IMR-90 (cell line): ENCODE data around the gene CDC25B. TPM values are rescaled to one million over a fixed set of nuclear protein-coding genes. Genes with fewer than 3 reads are reported as not detected.
A peak's percentile ranks its signal among the peaks of the same experiment; 100 is the strongest.

Experiments used
- ATAC-seq: fragments of 200-7000 bp; cut with Tn5 transposase; 2 replicates; pipeline ENCODE4 v1.9.1; 2020; ENCODE audit warnings: low read depth, mild to moderate bottlenecking, moderate library complexity
- BruUV-seq: library from RNA; stranded (reverse); fragments of 400-500 nt; replicated peaks from 2 replicates; lab custom pipeline; 2021; lab: Mats Ljungman, UMichigan
- CTCF ChIA-PET: fragments of 300-600 bp; formaldehyde crosslinking; extraction: SDS; loops from one replicate; lab custom pipeline; 2021; ENCODE audit warnings: antibody characterized with exemption; lab: Yijun Ruan, JAX
- POLR2A ChIA-PET: fragments of 300-600 bp; sonication (Branson Sonifier 250); formaldehyde crosslinking; loops from one replicate; lab custom pipeline; 2022; ENCODE audit warnings: antibody characterized with exemption; ENCODE audit not compliant: unreplicated experiment; lab: Charles Lee
- DNase-seq: peaks from one replicate; pipeline ENCODE4 v3.0.0; 2013
- H2AFZ ChIP-seq: replicated peaks from 2 replicates; pipeline ENCODE3; 2013; ENCODE audit warnings: low read length, mild to moderate bottlenecking; ENCODE audit not compliant: poor library complexity
- H2AK5ac ChIP-seq: 2 replicates; pipeline ENCODE4 v1.6.1; 2013; ENCODE audit warnings: low read depth, low read length, inconsistent platforms
- H2AK9ac ChIP-seq: replicated peaks from 2 replicates; pipeline ENCODE3; 2013; ENCODE audit warnings: mild to moderate bottlenecking, low read depth, low read length, moderate library complexity; ENCODE audit not compliant: poor library complexity
- H2BK120ac ChIP-seq: 2 replicates; pipeline ENCODE4 v1.6.1; 2013; ENCODE audit warnings: low read depth, low read length, inconsistent platforms
- H2BK15ac ChIP-seq: 3 replicates; pipeline ENCODE4 v1.6.1; 2013; ENCODE audit warnings: low read depth, low read length, inconsistent platforms
- H2BK20ac ChIP-seq: 2 replicates; pipeline ENCODE4 v1.6.1; 2013; ENCODE audit warnings: low read depth, mild to moderate bottlenecking, inconsistent platforms, low read length, moderate library complexity
- H2BK5ac ChIP-seq: 2 replicates; pipeline ENCODE4 v1.6.1; 2013; ENCODE audit warnings: mild to moderate bottlenecking, low read depth, low read length, inconsistent platforms; ENCODE audit not compliant: poor library complexity, severe bottlenecking
- H3K14ac ChIP-seq: replicated peaks from 2 replicates; pipeline ENCODE4 v1.6.1; 2013; ENCODE audit warnings: low read depth, low read length, inconsistent platforms
- H3K18ac ChIP-seq: 2 replicates; pipeline ENCODE4 v1.6.1; 2013; ENCODE audit warnings: low read depth, low read length, control low read depth
- H3K23ac ChIP-seq: 2 replicates; pipeline ENCODE4 v1.6.1; 2013; ENCODE audit warnings: low read depth, low read length, inconsistent platforms
- H3K27ac ChIP-seq: 2 replicates; pipeline ENCODE4 v1.5.1; 2013; ENCODE audit warnings: mild to moderate bottlenecking, control low read depth, low read length; ENCODE audit not compliant: insufficient read depth
- H3K27me3 ChIP-seq: 2 replicates; pipeline ENCODE4 v1.6.1; 2013; ENCODE audit warnings: low read length; ENCODE audit not compliant: control insufficient read depth, insufficient read depth
- H3K36me3 ChIP-seq: 2 replicates; pipeline ENCODE4 v1.6.1; 2013; ENCODE audit warnings: low read length, mixed read lengths; ENCODE audit not compliant: control insufficient read depth, insufficient read depth
- H3K4ac ChIP-seq: 2 replicates; pipeline ENCODE4 v1.6.1; 2013; ENCODE audit warnings: low read depth, low read length, inconsistent platforms
- H3K4me1 ChIP-seq: 2 replicates; pipeline ENCODE4 v1.6.1; 2013; ENCODE audit warnings: low read length, mixed read lengths; ENCODE audit not compliant: control insufficient read depth, insufficient read depth
- H3K4me2 ChIP-seq: 2 replicates; pipeline ENCODE4 v1.6.1; 2013; ENCODE audit warnings: low read depth, mild to moderate bottlenecking, control low read depth, low read length, moderate library complexity
- H3K4me3 ChIP-seq: 2 replicates; pipeline ENCODE4 v1.5.1; 2013; ENCODE audit warnings: low read depth, mild to moderate bottlenecking, control low read depth, low read length, moderate library complexity; ENCODE audit not compliant: insufficient read depth
- H3K56ac ChIP-seq: 2 replicates; pipeline ENCODE4 v1.6.1; 2013; ENCODE audit warnings: low read length, inconsistent platforms; ENCODE audit not compliant: insufficient read depth; ENCODE audit errors: extremely low read depth
- H3K79me1 ChIP-seq, 2 experiments: 2 replicates each; pipeline ENCODE4 v1.6.1; 2013; ENCODE audit warnings: low read length in 2 of 2, inconsistent platforms in 1 of 2, low read depth in 1 of 2
- H3K9ac ChIP-seq: 2 replicates; pipeline ENCODE4 v1.6.1; 2013; ENCODE audit warnings: low read depth, low read length, control low read depth
- H3K9me1 ChIP-seq: 2 replicates; pipeline ENCODE4 v1.6.1; 2013; ENCODE audit warnings: low read length, inconsistent platforms; ENCODE audit not compliant: insufficient read depth
- H3K9me3 ChIP-seq: 2 replicates; pipeline ENCODE4 v1.6.1; 2013; ENCODE audit warnings: low read length; ENCODE audit not compliant: control insufficient read depth, insufficient read depth
- H4K20me1 ChIP-seq: 2 replicates; pipeline ENCODE4 v1.6.1; 2013; ENCODE audit warnings: low read length, inconsistent platforms; ENCODE audit not compliant: insufficient read depth
- H4K5ac ChIP-seq: 2 replicates; pipeline ENCODE4 v1.6.1; 2013; ENCODE audit warnings: mild to moderate bottlenecking, low read depth, low read length, control low read depth
- H4K8ac ChIP-seq, 2 experiments: 2 replicates each; pipeline ENCODE4 v1.6.1; 2013; ENCODE audit warnings: low read depth in 2 of 2, low read length in 2 of 2, control low read depth in 1 of 2, inconsistent platforms in 1 of 2
- H4K91ac ChIP-seq: 2 replicates; pipeline ENCODE4 v1.6.1; 2013; ENCODE audit warnings: low read depth, low read length, inconsistent platforms; ENCODE audit not compliant: insufficient read depth
- BHLHE40 ChIP-seq: fragments of 150-350 bp; IDR thresholded peaks from 2 replicates; pipeline ENCODE4 v1.6.1; 2016; ENCODE audit warnings: mild to moderate bottlenecking, low read depth, low read length
- CEBPB ChIP-seq: IDR thresholded peaks from 2 replicates; pipeline ENCODE4 v1.6.1; 2012; ENCODE audit warnings: low read depth, low read length, improper control_type of control experiment
- CHD1 ChIP-seq: IDR thresholded peaks from 2 replicates; pipeline ENCODE4 v1.6.1; 2012; ENCODE audit warnings: low read depth, low read length, improper control_type of control experiment
- ELK1 ChIP-seq: fragments of 150-350 bp; IDR thresholded peaks from 2 replicates; pipeline ENCODE4 v1.6.1; 2016; ENCODE audit warnings: low read depth, mild to moderate bottlenecking, low read length, moderate library complexity, borderline replicate concordance
- MAZ ChIP-seq: IDR thresholded peaks from 2 replicates; pipeline ENCODE4 v1.6.1; 2012; ENCODE audit warnings: low read depth, mild to moderate bottlenecking, low read length, improper control_type of control experiment, moderate library complexity, borderline replicate concordance
- POLR2A ChIP-seq: IDR thresholded peaks from 2 replicates; pipeline ENCODE4 v1.6.1; 2012; ENCODE audit warnings: mild to moderate bottlenecking, low read depth, low read length
- RAD21 ChIP-seq: IDR thresholded peaks from 2 replicates; pipeline ENCODE4 v1.6.1; 2012; ENCODE audit warnings: low read length, improper control_type of control experiment
- RCOR1 ChIP-seq: IDR thresholded peaks from 2 replicates; pipeline ENCODE4 v1.6.1; 2012; ENCODE audit warnings: mild to moderate bottlenecking, low read length, improper control_type of control experiment; ENCODE audit not compliant: insufficient replicate concordance
- RFX5 ChIP-seq: IDR thresholded peaks from 2 replicates; pipeline ENCODE4 v1.8.0; 2012; ENCODE audit warnings: low read depth, mild to moderate bottlenecking, low read length, moderate library complexity
- SMC3 ChIP-seq: fragments of 150-350 bp; IDR thresholded peaks from 2 replicates; pipeline ENCODE4 v1.6.1; 2016; ENCODE audit warnings: low read depth, mild to moderate bottlenecking, antibody characterized with exemption, low read length, moderate library complexity
- WGBS, 2 experiments: methylation state at CpG; one replicate each; pipeline versions ENCODE4 v1.1.5 to v1.1.7; 2013; ENCODE audit warnings: missing lambda C conversion rate in 2 of 2; ENCODE audit not compliant: insufficient read length in 1 of 2; ENCODE audit errors: extremely low coverage in 2 of 2; 5-methylcytosine and 5-hydroxymethylcytosine counted together
- dilution Hi-C: fragments of 300-500 bp; cut with HindIII; formaldehyde crosslinking; loops from one replicate; pipeline ENCODE4 v1.14.3; 2018; ENCODE audit warnings: low sequenced_read_pairs; ENCODE audit not compliant: unreplicated experiment
- in situ Hi-C: fragments of 300-500 bp; cut with MboI; formaldehyde crosslinking; loops from 3 replicates; pipeline ENCODE4 v1.14.3; 2019; ENCODE audit warnings: low sequenced_read_pairs, inconsistent platforms, mixed read lengths
- intact Hi-C: fragments of 100-400 bp; cut with micrococcal nuclease; formaldehyde crosslinking; loops from 2 replicates; pipeline ENCODE4 v1.10.0; 2022
- polyA plus RNA-seq, 3 experiments: library from polyadenylated mRNA; depleted of rRNA; stranded (reverse); fragments of >200 nt; gene quantifications; 2 replicates each; pipeline ENCODE4 v1.2.3, GENCODE V29; 2012; ENCODE audit warnings: low replicate concordance in 1 of 3
- total RNA-seq: library from RNA; depleted of rRNA; stranded (reverse); fragments of >200 nt; gene quantifications from 2 replicates; pipeline ENCODE4 v1.2.3, GENCODE V29; 2012
- TF ChIP-seq, protein P1 (sequence below): conservative IDR thresholded peaks from 2 replicates; pipeline ENCODE4 v1.5.1; 2012; ENCODE audit warnings: mild to moderate bottlenecking, low read depth, low read length, improper control_type of control experiment
- TF ChIP-seq, protein P2 (sequence below): fragments of 150-350 bp; IDR thresholded peaks from 2 replicates; pipeline ENCODE4 v1.6.1; 2017; ENCODE audit warnings: mild to moderate bottlenecking, antibody characterized with exemption, low read length, low read depth

CDC25B gene
- total and polyA plus RNA-seq, 2 of the 4 experiments (the other 2 are of a cell fraction), result 14.5 to 50.5 TPM

DNA sequence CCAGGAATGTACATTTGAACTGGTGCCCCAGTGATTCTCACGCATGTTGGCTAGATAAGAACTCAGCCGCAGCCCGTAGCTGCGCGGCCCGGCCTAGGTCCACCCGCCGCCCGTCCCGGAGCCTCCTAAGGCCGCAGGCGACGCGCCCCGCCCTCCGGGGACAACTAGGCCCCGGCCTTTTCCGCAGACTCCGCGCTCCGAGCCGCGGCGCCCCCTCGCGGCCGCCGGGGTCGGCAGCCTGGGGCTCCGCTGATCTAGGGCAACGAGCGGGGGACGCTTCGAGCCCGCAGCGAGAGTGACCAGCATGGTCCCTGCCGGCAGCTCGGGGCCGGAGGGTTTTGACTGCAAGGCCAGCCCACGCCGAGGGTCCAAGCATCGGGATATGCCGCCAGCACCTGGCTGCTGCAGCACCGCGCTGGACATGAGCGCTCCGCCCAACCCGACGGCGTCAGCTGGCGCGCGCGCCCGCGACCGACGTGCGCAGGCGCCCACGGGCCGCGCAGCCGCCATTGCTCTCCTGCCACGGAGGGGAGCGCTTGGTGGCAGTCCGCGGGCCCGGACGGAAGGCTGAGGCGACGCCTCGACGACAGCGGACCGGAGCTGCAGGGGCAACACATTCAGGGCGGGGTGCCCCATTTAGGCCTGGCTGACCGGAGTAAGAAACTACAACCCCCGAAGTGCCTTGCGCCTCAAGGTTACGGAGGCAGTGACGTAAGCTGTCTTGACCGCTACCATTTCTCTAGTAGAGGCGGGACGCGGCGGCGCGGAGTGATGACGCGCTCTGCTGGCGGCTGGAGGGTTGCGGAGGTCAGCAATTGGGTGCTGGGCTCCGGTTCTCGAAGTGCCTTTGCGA, 24.2 kb downstream of the CDC25B start, which contains the start of gene AP5S1:
AP5S1 (plus strand) TSS at position 500 of the 853 bp plus-strand sequence. CDS start 1,571 bp downstream, outside the sequence.
- Histone ChIP-seq H2AK9ac (peak within 1 kb of the TSS; percentile 99), H3K9ac (peak within 1 kb of the TSS; percentile 97), H2BK15ac (peak within 1 kb of the TSS; percentile 68; the same call in 1 of the 3 replicates), H2BK5ac (peak within 1 kb of the TSS; percentile 98), H3K9me1 (0 out of 2 replicates have a peak, but pooled peaks cover 12% of the 10 kb centered on the region), H3K14ac (peak within 1 kb of the TSS; percentile 99), H3K4ac (peak within 1 kb of the TSS; percentile 95), H4K20me1 (no peaks in the 10 kb centered on the region), H3K36me3 (peaks cover 24% of the 10 kb centered on the region), H2BK20ac (peak within 1 kb of the TSS; percentile 37; the same call in 1 of the 2 replicates), H4K91ac (peak within 1 kb of the TSS; percentile 99), H3K27ac (peak within 1 kb of the TSS; percentile 98), H3K79me1 (peaks cover 14 to 37% of the 10 kb centered on the region in 2 experiments; a peak in 3 of 4 replicates), H2AK5ac (peak within 1 kb of the TSS; percentile 98), H3K27me3 (no peaks in the 10 kb centered on the region), H2AFZ (peak within 1 kb of the TSS; percentile 97), H3K4me3 (peak within 1 kb of the TSS; percentile 70), H3K4me2 (peak within 1 kb of the TSS; percentile 74), H4K5ac (peak within 1 kb of the TSS; percentile 98), H2BK120ac (peak within 1 kb of the TSS; percentile 90), H3K56ac (peak within 1 kb of the TSS; percentile 92), H3K18ac (peak within 1 kb of the TSS; percentile 95), H3K9me3 (no peaks in the 10 kb centered on the region), H3K4me1 (peaks cover 8% of the 10 kb centered on the region; the same call in 1 of the 2 replicates), H4K8ac (peak within 1 kb of the TSS; percentile 68 to 100), H3K23ac (peak within 1 kb of the TSS; percentile 94; the same call in 1 of the 2 replicates)
- peak; percentile 96 for DNase-seq
- dilution Hi-C loops, result no loop called here
- in situ Hi-C loops, result no loop called here
- intact Hi-C loops, result loop anchor here (1.0 kb wide), 3 partner anchors 9 to 67 kb away; partner anchors contain the start of gene CENPB
- peak; percentile 93 for ATAC-seq
- POLR2A ChIA-PET, result interaction anchor here (0.6 to 1.0 kb wide), 3 partner anchors 33 to 121 kb away, joined by 4 to 5 read pairs (median 4); no protein-coding TSS in a partner anchor
- 0% methylated on average over 67 of the region's 96 CpGs; no CpG with 5 or more reads in 1 of the 2 experiments for WGBS, 2 experiments
- CTCF ChIA-PET, result interaction anchor here (0.7 to 1.6 kb wide), 6 partner anchors 9 to 52 kb away, joined by 3 to 18 read pairs (median 4); partner anchors contain the start of gene CENPB
- TSS peak; percentile 72 for BruUV-seq
- TF ChIP-seq, protein P1, sequence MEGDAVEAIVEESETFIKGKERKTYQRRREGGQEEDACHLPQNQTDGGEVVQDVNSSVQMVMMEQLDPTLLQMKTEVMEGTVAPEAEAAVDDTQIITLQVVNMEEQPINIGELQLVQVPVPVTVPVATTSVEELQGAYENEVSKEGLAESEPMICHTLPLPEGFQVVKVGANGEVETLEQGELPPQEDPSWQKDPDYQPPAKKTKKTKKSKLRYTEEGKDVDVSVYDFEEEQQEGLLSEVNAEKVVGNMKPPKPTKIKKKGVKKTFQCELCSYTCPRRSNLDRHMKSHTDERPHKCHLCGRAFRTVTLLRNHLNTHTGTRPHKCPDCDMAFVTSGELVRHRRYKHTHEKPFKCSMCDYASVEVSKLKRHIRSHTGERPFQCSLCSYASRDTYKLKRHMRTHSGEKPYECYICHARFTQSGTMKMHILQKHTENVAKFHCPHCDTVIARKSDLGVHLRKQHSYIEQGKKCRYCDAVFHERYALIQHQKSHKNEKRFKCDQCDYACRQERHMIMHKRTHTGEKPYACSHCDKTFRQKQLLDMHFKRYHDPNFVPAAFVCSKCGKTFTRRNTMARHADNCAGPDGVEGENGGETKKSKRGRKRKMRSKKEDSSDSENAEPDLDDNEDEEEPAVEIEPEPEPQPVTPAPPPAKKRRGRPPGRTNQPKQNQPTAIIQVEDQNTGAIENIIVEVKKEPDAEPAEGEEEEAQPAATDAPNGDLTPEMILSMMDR, result peak; percentile 95
- peak; percentile 54 for TF ChIP-seq CEBPB
- peak; percentile 73 for TF ChIP-seq RAD21
- TF ChIP-seq SMC3, result peak; percentile 87
- TF ChIP-seq, protein P2, sequence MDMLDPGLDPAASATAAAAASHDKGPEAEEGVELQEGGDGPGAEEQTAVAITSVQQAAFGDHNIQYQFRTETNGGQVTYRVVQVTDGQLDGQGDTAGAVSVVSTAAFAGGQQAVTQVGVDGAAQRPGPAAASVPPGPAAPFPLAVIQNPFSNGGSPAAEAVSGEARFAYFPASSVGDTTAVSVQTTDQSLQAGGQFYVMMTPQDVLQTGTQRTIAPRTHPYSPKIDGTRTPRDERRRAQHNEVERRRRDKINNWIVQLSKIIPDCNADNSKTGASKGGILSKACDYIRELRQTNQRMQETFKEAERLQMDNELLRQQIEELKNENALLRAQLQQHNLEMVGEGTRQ, result no peak; the same call in 1 of the 2 replicates
- no peak for TF ChIP-seq RCOR1
- peak; percentile 87; the same call in 1 of the 2 replicates for TF ChIP-seq MAZ
- TF ChIP-seq POLR2A, result peak; percentile 90
- peak; percentile 16; the same call in 1 of the 2 replicates for TF ChIP-seq BHLHE40
- TF ChIP-seq ELK1, result no peak
- TF ChIP-seq CHD1, result no peak
- no peak for TF ChIP-seq RFX5
